ENCODE data around the gene EVL. TPM values are rescaled to one million over a fixed set of nuclear protein-coding genes. Genes with fewer than 3 reads are reported as not detected.

Gene EVL
- total and polyA plus RNA-seq, 2 of the 8 experiments (the other 6 are each of a cell fraction or from before 2014, with no cell fraction given): 30.7 to 64.6 TPM

DNA sequence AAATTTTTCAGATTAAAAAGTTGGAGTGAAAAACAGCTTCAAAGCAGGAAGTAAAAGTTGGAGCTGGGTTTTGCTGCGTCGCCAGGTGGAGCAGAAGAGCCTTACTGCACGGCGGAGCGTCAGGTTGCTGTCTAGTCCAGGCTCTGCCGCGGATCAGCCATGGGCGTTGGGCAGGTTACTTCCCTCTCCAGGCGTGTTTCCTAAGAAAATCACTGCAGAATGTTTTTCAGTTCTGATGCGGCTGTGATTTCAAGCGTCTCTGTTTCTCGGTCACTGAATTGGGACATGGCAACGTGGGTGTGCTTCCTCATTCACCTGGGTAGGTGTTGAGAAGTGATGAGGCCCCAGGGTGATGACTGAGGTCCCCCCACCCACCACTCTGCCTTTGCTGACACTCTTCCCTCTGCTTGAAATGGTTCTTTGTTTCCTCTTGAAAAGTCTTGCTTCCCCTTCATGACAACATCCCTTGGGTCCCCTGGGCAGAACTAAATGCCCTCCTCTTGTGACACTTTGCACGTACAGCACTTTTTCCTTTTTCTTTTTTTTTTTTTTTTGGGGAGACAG lies 7.6 kb downstream of the EVL start:
- H2BK12ac ChIP-seq (ENCODE audit: low read depth, low read length): no peak overlapping the region
- H2BK5ac ChIP-seq (ENCODE audit: low read depth, low read length): no peak overlapping the region
- H4K8ac ChIP-seq (ENCODE audit: extremely low read depth, insufficient read depth, low read length): no peak overlapping the region
- TF ChIP-seq SP2 (IDR thresholded peaks at IDR 0.05; ENCODE audit: low read length): no peak
- TF ChIP-seq, protein P1, sequence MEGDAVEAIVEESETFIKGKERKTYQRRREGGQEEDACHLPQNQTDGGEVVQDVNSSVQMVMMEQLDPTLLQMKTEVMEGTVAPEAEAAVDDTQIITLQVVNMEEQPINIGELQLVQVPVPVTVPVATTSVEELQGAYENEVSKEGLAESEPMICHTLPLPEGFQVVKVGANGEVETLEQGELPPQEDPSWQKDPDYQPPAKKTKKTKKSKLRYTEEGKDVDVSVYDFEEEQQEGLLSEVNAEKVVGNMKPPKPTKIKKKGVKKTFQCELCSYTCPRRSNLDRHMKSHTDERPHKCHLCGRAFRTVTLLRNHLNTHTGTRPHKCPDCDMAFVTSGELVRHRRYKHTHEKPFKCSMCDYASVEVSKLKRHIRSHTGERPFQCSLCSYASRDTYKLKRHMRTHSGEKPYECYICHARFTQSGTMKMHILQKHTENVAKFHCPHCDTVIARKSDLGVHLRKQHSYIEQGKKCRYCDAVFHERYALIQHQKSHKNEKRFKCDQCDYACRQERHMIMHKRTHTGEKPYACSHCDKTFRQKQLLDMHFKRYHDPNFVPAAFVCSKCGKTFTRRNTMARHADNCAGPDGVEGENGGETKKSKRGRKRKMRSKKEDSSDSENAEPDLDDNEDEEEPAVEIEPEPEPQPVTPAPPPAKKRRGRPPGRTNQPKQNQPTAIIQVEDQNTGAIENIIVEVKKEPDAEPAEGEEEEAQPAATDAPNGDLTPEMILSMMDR (IDR thresholded peaks at IDR 0.05; ENCODE audit: control extremely low read depth in 1 of 3, insufficient read depth in 1 of 3, low read depth in 1 of 3, low read length in 3 of 3): 0 out of 4 replicates have a peak, but pooled peaks of 1 of the 3 experiments have one; percentile 5
- no peak overlapping the region for H4K91ac ChIP-seq (replicated peaks; ENCODE audit: insufficient read length, low read length)
- H4K5ac ChIP-seq (ENCODE audit: insufficient read length, low read depth, low read length): no peak overlapping the region
- no peak overlapping the region for H3K14ac ChIP-seq (ENCODE audit: insufficient read length)
- H2BK15ac ChIP-seq (ENCODE audit: low read length): no peak overlapping the region
- no peaks in the 10 kb centered on the region for H3K23me2 ChIP-seq (ENCODE audit: low read depth, low read length)
- no peak overlapping the region for H3K4ac ChIP-seq (replicated peaks; ENCODE audit: insufficient read length, low read depth, low read length)
- no peak overlapping the region for H3K27ac ChIP-seq (ENCODE audit: low read depth, low read length)
- H2BK20ac ChIP-seq (ENCODE audit: low read length): no peak overlapping the region
- no peak overlapping the region for H2BK120ac ChIP-seq (replicated peaks; ENCODE audit: low read depth, low read length)
- H3K23ac ChIP-seq (ENCODE audit: insufficient read length): no peak overlapping the region
- ChIA-PET CTCF (ENCODE audit: partially characterized antibody) (interaction anchor here (1.1 to 24.3 kb wide), 4 partner anchors 9 to 120 kb away, joined by 3 to 240 read pairs (median 5); no protein-coding TSS in a partner anchor), POLR2A (ENCODE audit: partially characterized antibody) (no interaction called here)
- 0 out of 7 replicates have a peak, but pooled peaks cover 0 to 2% (median 0%) of the 10 kb centered on the region in 4 experiments for H3K27me3 ChIP-seq (replicated peaks in 1 of 4; ENCODE audit: control insufficient read depth in 3 of 4, extremely low read depth in 1 of 4, insufficient read depth in 3 of 4, low read length in 3 of 4)
- FAIRE-seq (no peak), DNase-seq (ENCODE audit: low read depth in 1 of 2, low spot score in 2 of 2) (peak in 1 of 2 experiments; percentile 37)
- no peaks in the 10 kb centered on the region for H3K9me3 ChIP-seq (ENCODE audit: insufficient read depth in 2 of 2, low read depth in 1 of 2, low read length in 1 of 2)
- H4K20me1 ChIP-seq (replicated peaks in 1 of 2; ENCODE audit: control insufficient read depth in 1 of 2, insufficient read depth in 2 of 2, low read length in 2 of 2): peaks cover 0 to 2% of the 10 kb centered on the region in 2 experiments
- no peaks in the 10 kb centered on the region for H3K36me3 ChIP-seq (ENCODE audit: control insufficient read depth in 2 of 4, insufficient read depth in 4 of 4, low read length in 3 of 4)
- peaks cover 4% of the 10 kb centered on the region; the same call in 1 of the 2 replicates for H3K79me1 ChIP-seq (ENCODE audit: low read depth, low read length)
- no peak overlapping the region for H3K4me3 ChIP-seq (ENCODE audit: extremely low read depth in 1 of 4, insufficient read depth in 2 of 4, low read depth in 3 of 4, low read length in 4 of 4)
- no peak overlapping the region for H3K9ac ChIP-seq (replicated peaks in 1 of 4; ENCODE audit: extremely low read depth in 1 of 4, low read depth in 3 of 4, low read length in 3 of 4)
- peaks cover 0 to 5% (median 0%) of the 10 kb centered on the region in 4 experiments; a peak in 3 of 7 replicates for H3K4me1 ChIP-seq (replicated peaks in 1 of 4; ENCODE audit: control insufficient read depth in 3 of 4, insufficient read depth in 4 of 4, low read length in 3 of 4)
- H3K4me2 ChIP-seq (ENCODE audit: insufficient read depth in 1 of 2, low read depth in 2 of 2, low read length in 2 of 2): no peak overlapping the region
- 0 out of 4 replicates have a peak, but pooled peaks cover 0 to 6% of the 10 kb centered on the region in 2 experiments for H3K79me2 ChIP-seq (ENCODE audit: control insufficient read depth in 1 of 2, insufficient read depth in 2 of 2, low read length in 2 of 2)
- H3K56ac ChIP-seq (replicated peaks; ENCODE audit: insufficient read length, low read depth, low read length): no peak overlapping the region
- WGBS, 2 experiments (ENCODE audit: extremely low coverage in 1 of 2, insufficient coverage in 1 of 2, insufficient read length in 1 of 2, insufficient replicate concordance in 2 of 2, low coverage in 1 of 2, low lambda C conversion rate in 2 of 2, missing lambda C conversion rate in 1 of 2): 91% methylated on average over 14 of the region's 14 CpGs; no CpG with 5 or more reads in 1 of the 2 experiments
- H3K18ac ChIP-seq (ENCODE audit: extremely low read depth, low read length): no peak overlapping the region
- H2AFZ ChIP-seq (ENCODE audit: low read length): no peak overlapping the region
- no peak overlapping the region for H2AK5ac ChIP-seq (ENCODE audit: low read depth, low read length)

Data from H1 (cell line).